PC-9 (cell line): Measurements from ENCODE around the gene FOXI2.

Experiments
- EZH2 ChIP-seq: fragments of 200-600 bp; sonication (generic); IDR thresholded peaks from 2 replicates; pipeline ENCODE4 v1.8.0; 2017; ENCODE audit warnings: antibody characterized with exemption, low read depth
- TF ChIP-seq, protein P1 (sequence below): fragments of 200-600 bp; sonication (generic); conservative IDR thresholded peaks from 2 replicates; pipeline ENCODE4 v1.6.1; 2017; ENCODE audit warnings: mixed run types, antibody characterized with exemption, mild to moderate bottlenecking, moderate library complexity

DNA sequence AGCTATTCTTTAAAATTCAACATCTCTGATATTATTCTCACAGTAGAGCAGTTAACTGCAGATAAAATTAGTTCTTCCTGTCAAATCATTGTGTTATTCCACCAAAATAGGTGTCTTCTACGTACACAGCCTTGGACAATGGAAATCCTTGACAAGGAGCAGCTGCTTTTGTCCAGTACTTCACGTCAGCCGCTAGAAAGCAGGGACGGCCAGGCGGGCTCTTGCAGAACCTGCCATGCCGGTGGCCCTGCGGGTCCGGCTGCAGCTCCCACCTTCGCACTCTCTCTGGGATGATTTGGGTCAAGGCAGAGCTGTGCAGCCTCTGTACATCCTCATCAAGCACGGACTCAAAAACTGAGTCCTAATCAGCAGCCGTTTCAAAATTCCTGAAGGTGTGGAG lies 2.2 kb upstream of the FOXI2 start:
- TF ChIP-seq, protein P1, sequence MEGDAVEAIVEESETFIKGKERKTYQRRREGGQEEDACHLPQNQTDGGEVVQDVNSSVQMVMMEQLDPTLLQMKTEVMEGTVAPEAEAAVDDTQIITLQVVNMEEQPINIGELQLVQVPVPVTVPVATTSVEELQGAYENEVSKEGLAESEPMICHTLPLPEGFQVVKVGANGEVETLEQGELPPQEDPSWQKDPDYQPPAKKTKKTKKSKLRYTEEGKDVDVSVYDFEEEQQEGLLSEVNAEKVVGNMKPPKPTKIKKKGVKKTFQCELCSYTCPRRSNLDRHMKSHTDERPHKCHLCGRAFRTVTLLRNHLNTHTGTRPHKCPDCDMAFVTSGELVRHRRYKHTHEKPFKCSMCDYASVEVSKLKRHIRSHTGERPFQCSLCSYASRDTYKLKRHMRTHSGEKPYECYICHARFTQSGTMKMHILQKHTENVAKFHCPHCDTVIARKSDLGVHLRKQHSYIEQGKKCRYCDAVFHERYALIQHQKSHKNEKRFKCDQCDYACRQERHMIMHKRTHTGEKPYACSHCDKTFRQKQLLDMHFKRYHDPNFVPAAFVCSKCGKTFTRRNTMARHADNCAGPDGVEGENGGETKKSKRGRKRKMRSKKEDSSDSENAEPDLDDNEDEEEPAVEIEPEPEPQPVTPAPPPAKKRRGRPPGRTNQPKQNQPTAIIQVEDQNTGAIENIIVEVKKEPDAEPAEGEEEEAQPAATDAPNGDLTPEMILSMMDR = no peak
- TF ChIP-seq EZH2 = no peak
